Loucy (cell line): Measurements from ENCODE around the gene CEP104.

Experiments used
- H2AFZ ChIP-seq: fragments of 200-600 bp; sonication (generic); 2 replicates; pipeline ENCODE4 v1.6.0; 2016; ENCODE audit warnings: antibody characterized with exemption, mild to moderate bottlenecking, low read length, moderate library complexity
- H3F3A ChIP-seq: fragments of 200-600 bp; 2 replicates; pipeline ENCODE4 v1.6.0; 2016; ENCODE audit warnings: antibody characterized with exemption, low read depth, mild to moderate bottlenecking
- H3K27me3 ChIP-seq: fragments of 200-600 bp; sonication (generic); 2 replicates; pipeline ENCODE4 v1.6.1; 2014; ENCODE audit warnings: low read length, mild to moderate bottlenecking; ENCODE audit not compliant: insufficient read depth, poor library complexity, severe bottlenecking
- H3K36me3 ChIP-seq: fragments of 200-600 bp; sonication (generic); 2 replicates; pipeline ENCODE4 v1.6.1; 2016; ENCODE audit warnings: low read length; ENCODE audit not compliant: insufficient read depth
- H3K4me1 ChIP-seq: fragments of 200-600 bp; sonication (generic); 2 replicates; pipeline ENCODE4 v1.5.1; 2014; ENCODE audit warnings: low read length, mild to moderate bottlenecking; ENCODE audit not compliant: insufficient read depth, poor library complexity, severe bottlenecking
- H3K4me2 ChIP-seq: fragments of 200-600 bp; sonication (generic); 2 replicates; pipeline ENCODE4 v1.6.0; 2014; ENCODE audit warnings: antibody characterized with exemption, low read length, low read depth, mild to moderate bottlenecking; ENCODE audit not compliant: poor library complexity, severe bottlenecking
- H3K4me3 ChIP-seq: fragments of 200-600 bp; sonication (generic); 2 replicates; pipeline ENCODE4 v1.5.1; 2014; ENCODE audit warnings: low read length, mild to moderate bottlenecking, mixed read lengths; ENCODE audit not compliant: poor library complexity, severe bottlenecking
- H3K79me2 ChIP-seq: fragments of 200-600 bp; sonication (generic); 2 replicates; pipeline ENCODE4 v1.6.1; 2014; ENCODE audit warnings: low read length; ENCODE audit not compliant: insufficient read depth
- H3K9ac ChIP-seq: fragments of 200-600 bp; sonication (generic); 2 replicates; pipeline ENCODE4 v1.6.0; 2014; ENCODE audit warnings: mild to moderate bottlenecking, low read depth, low read length, moderate library complexity; ENCODE audit not compliant: poor library complexity, severe bottlenecking
- H3K9me2 ChIP-seq: fragments of 200-600 bp; sonication (generic); replicated peaks from 2 replicates; pipeline ENCODE4 v1.6.1; 2016; ENCODE audit warnings: low read depth, low read length, mixed read lengths
- H3K9me3 ChIP-seq: fragments of 200-600 bp; sonication (generic); 2 replicates; pipeline ENCODE4 v1.6.1; 2014; ENCODE audit warnings: mild to moderate bottlenecking, antibody characterized with exemption, low read length, low read depth; ENCODE audit not compliant: insufficient read depth
- H4K20me1 ChIP-seq: fragments of 200-600 bp; sonication (generic); 2 replicates; pipeline ENCODE4 v1.6.0; 2014; ENCODE audit warnings: antibody characterized with exemption, low read length, mild to moderate bottlenecking; ENCODE audit not compliant: insufficient read depth, poor library complexity, severe bottlenecking
- CTCF ChIP-seq: fragments of 200-600 bp; sonication (generic); conservative IDR thresholded peaks from 2 replicates; pipeline ENCODE4 v1.5.1; 2014; ENCODE audit warnings: mild to moderate bottlenecking, antibody characterized with exemption, low read length
- EZH2phosphoT487 ChIP-seq: fragments of 200-600 bp; IDR thresholded peaks from 2 replicates; pipeline ENCODE4 v1.6.1; 2018; ENCODE audit warnings: antibody characterized with exemption, mild to moderate bottlenecking, moderate library complexity, borderline replicate concordance

Gene CEP104

GRCh38 chr1:3900969-3901529 lies 44.0 kb upstream of the CEP104 start:
- no peaks in the 10 kb centered on the region for H3K9me3 ChIP-seq
- peaks cover 39% of the 10 kb centered on the region for H3K79me2 ChIP-seq
- no peak for TF ChIP-seq CTCF
- TF ChIP-seq EZH2phosphoT487, result no peak
- peaks cover 52% of the 10 kb centered on the region for H3K4me1 ChIP-seq
- peak overlapping the region; percentile 96 for H3K9ac ChIP-seq
- no peaks in the 10 kb centered on the region for H3K9me2 ChIP-seq
- peak overlapping the region; percentile 92 for H3K4me3 ChIP-seq
- peaks cover 22% of the 10 kb centered on the region for H4K20me1 ChIP-seq
- no peaks in the 10 kb centered on the region for H3K27me3 ChIP-seq
- H3F3A ChIP-seq, result no peaks in the 10 kb centered on the region
- no peaks in the 10 kb centered on the region for H3K36me3 ChIP-seq
- H2AFZ ChIP-seq, result peak overlapping the region; percentile 95
- peak overlapping the region; percentile 91 for H3K4me2 ChIP-seq

GRCh38 chr1:3900150-3900968 lies 43.3 kb upstream of the CEP104 start, which contains the start of gene C1orf174:
TSS of gene C1orf174 (minus strand) at chr1:3900272. CDS start at chr1:3900186, 86 bp downstream.
- Histone ChIP-seq H3K36me3 (no peaks in the 10 kb centered on the region; the same call in 1 of the 2 replicates), H4K20me1 (peaks cover 24% of the 10 kb centered on the region), H3K9me3 (no peaks in the 10 kb centered on the region), H3K9me2 (no peaks in the 10 kb centered on the region), H3F3A (no peaks in the 10 kb centered on the region), H3K4me3 (peak within 1 kb of the TSS; percentile 92), H3K9ac (peak within 1 kb of the TSS; percentile 96), H3K4me2 (peak within 1 kb of the TSS; percentile 91), H2AFZ (peak within 1 kb of the TSS; percentile 95), H3K79me2 (peaks cover 46% of the 10 kb centered on the region), H3K27me3 (no peaks in the 10 kb centered on the region), H3K4me1 (peaks cover 53% of the 10 kb centered on the region)
- TF ChIP-seq EZH2phosphoT487 (no peak), CTCF (no peak)

- Histone ChIP-seq H3K36me3 (no peaks in the 10 kb centered on the region; the same call in 1 of the 2 replicates), H3K27me3 (no peaks in the 10 kb centered on the region), H3K4me1 (peaks cover 53% of the 10 kb centered on the region), H3K9ac (peak overlapping the region; percentile 96), H3K9me3 (no peaks in the 10 kb centered on the region), H4K20me1 (peaks cover 24% of the 10 kb centered on the region), H3K4me3 (peak overlapping the region; percentile 92), H3K79me2 (peaks cover 52% of the 10 kb centered on the region), H2AFZ (peak overlapping the region; percentile 84; the same call in 1 of the 2 replicates), H3F3A (no peaks in the 10 kb centered on the region), H3K4me2 (peak overlapping the region; percentile 91), H3K9me2 (no peaks in the 10 kb centered on the region)
- TF ChIP-seq EZH2phosphoT487 (no peak), CTCF (no peak; the same call in 1 of the 2 replicates)
Measured at GRCh38 chr1:3899754-3900149, 42.7 kb upstream of the CEP104 start.
